Measurements from ENCODE around the gene SH3PXD2A. TPM values are rescaled to one million over a fixed set of nuclear protein-coding genes. Genes with fewer than 3 reads are reported as not detected.
"Not testable (repeated sequence)": the region's sequence is repeated elsewhere in the genome, so short reads cannot be mapped to it uniquely, and the experiment has no call there.

SH3PXD2A gene
- total RNA-seq, 1 donor from 2014 or later = 67.3 TPM

DNA sequence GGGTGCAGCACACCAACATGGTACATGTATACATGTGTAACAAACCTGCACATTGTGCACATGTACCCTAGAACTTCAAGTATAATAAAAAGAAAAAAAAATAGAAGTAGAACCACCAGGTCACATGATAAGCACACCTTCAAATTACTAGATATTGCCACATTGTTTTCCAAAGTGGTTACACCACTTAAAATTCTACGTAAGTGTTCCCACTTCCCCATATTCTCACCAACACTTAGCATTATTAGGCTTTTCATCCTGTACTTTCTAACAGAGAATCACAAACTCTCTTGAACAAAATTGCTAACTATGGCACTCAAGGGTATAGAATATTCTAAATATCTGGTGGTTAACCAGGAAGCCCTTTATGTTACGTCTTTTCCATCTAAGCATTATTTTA lies 22.6 kb downstream of the SH3PXD2A start:
- no peak for DNase-seq

DNA sequence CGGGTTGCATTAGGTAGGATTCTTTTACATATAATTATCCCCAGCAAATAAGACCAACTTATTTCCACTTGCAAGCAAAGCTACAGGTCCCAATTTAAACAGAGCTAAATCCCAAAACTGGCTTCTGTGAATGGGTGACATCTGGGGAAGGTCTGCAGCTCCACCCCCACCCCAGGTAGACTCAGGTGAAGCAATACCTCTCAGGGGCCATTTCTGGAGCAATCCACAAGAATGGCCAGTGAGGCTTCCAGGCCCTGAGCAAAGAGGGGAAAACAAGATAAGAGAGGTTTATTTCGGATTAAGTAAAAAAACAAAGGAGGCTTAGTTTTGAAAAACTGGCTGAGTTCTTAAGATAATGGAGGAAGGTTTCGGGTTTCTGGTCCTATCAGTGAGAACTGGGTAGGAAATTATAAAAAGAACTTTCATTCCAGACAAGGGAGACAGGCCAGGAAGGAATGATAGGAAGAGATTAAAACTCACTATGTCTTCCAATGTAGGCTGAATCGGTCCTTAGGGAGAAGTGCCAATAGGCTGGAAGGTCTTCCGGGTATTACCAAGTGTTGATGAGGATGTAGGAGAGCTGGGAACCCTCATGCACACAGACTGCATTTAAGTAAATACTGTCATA lies 25.4 kb downstream of the SH3PXD2A start:
- no peak for DNase-seq

DNA sequence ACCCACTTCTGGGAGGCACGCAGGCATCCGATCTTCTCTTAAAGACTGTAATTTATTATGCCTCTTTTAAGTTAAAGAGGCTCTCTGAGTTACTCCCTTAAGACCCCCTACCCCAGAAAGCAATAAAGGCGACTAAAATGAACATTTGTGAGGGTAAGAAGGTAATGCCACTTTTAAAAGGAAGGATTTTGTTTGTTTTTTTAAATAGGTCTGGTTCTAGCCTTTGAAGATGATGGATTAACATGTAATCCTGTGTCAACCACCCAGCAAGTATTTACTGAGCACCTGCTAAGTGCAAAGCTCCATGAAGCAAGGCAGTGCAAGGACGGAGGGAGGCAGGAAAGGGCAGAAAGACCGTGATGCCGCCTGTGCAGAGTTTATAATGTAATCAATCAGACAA lies 26.1 kb downstream of the SH3PXD2A start:
- DNase-seq = no peak

DNA sequence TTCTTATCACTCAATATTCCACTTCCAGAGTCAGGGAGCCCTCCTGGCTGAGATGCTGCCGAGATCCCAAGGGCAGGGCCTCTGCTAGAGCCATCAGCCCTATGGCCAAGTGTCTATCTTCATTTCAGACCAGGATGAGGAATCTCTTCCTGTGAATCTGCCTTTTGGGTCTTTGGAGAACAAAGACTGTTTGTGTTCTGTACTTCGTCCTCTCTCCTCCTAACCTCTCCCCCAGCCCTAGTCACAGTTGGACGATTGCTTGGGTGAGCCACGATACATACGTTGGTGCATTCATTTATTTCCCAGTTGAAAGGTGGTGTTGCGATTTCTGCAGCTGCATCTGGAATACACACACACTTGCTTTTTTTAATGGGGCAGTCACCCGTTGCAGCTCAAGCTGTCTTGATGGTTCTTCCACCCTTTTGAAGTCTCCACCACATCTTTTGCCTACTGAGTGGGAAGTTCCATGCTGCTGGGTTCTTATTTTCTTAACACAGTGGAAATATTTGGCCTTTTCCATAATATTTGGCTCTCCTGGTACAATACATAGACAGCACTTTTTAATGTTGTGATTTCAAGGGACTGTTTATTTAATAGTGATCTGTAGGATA lies 26.7 kb downstream of the SH3PXD2A start:
- DNase-seq = no peak

DNA sequence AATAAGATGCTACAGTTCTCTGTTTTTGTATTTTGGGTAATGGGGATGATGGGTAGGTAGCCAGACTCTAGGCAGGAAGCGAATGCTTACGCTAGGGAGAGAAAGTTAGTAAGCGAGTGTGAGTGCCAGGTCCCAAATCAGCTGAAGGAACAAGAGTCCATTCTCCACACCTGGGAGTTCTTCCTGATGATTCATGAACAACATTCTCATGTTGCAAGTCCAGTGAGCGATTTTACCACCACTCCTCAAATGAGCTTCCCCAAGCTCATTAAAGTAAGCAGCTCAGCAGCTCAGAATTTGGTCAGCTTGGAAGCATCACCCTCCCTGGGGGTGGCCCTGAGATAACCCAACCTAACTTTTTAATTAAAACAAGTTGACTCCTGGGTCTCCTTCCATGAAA lies 27.3 kb downstream of the SH3PXD2A start:
- DNase-seq = no peak

DNA sequence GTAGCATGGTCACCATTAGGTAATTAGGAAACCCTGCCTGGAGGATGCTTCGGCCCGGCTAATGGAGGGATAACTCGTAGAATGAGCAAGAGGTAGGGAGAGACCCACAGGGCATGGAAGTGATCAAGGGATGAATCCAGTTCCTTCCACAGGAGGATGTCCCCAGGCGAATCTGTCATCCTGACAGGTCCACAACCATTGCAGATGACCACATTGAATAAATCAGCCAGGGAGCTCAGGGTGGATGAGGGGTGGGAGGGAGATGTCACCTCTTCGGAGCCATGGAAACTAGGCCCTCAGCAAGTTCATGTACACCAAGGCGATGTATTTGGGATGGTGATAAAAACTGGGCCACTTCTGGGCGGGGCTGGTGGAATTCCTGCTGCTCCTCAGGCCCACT lies 28.5 kb downstream of the SH3PXD2A start:
- DNase-seq = no peak

DNA sequence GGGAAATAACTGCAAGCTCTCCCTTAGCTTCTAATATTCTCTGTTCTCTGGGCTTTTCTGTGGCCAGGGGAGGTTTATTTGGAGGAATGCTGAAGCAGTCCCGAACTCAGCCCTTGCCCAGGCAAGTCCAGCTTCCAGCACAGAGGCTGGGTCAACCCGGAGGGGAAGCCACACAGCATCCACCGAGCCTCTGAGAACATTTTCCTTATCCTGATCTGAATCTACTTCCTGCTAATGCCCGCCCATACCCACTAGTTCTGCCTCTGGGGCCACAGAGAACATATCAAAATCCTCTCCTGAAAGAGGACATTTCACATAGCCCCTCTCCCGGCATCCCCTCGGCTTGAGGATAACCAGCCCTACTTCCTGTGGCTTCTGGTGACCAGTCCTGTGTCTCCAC lies 31.1 kb downstream of the SH3PXD2A start:
- DNase-seq = no peak

DNA sequence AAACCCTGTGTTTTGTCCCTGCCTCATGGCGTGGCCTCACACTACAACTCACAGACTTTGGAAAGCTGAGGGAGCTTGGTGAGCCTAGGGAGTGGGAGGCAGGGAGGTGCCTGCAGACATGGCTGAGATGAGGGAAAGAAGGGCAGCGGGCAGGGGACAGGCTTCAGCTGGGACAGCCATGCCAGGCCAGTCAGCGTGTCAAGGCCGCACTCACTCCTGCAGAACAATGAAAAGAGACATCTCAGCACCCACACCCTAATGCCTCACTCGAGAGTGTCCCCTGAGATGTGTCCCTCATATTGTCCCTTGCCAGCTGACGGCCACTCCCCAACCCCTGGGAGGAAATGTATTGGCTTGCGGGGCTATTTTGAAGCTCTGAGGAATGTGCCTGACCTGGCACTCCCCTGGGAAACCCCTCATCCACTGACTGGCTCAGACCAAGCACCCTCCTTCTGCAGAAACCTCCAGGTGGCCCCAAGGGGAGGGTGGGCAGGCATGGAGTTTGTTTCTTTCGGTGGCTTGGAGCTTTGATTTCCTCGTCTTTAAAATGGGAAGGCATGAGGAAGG lies 31.6 kb downstream of the SH3PXD2A start:
- DNase-seq = no peak

DNA sequence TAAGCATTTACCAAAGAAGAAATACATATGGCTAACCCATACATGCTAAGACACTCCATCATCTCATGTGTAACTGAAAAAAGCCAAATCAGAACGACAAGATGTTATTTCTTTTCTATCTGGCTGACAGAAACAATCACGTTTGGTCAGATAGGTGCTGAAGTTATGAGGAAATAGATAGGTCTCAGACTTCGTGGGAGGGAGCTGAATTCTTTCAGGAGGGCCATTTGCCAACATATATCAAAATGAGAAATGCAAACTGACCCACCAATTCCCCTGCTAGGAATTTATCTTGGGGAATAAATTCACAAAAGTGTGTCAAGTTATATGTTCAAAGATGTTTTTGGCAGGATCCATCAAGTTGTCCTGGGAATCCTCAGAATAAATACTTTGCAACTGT lies 32.6 kb downstream of the SH3PXD2A start:
- DNase-seq = no peak

DNA sequence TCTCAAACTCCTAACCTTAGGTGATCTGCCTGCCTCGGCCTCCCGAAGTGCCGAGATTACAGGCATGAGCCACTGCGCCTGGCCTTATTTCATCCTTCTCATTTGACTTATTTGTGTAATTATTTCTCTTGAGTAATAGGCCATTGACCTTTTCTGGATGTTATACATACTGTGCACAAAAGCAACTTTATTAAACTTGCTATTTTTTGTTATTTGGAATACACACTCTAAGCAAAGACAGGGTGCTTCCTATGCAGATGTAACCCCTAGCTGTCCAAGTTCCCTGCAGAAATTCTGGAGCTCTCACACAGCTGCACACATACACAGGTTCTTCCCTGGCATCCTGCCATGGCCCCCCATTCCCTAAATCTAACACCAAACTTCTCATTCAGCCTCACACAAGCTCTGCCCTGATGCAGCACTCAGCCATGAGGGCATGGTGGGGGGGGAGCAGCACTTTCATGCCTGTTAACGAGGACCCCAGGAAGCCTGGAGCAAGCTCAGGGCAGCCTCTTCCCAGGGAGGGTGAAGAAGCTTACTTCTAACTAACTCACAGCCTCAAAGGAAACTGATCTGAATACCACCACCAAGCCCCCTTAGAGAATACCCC lies 33.2 kb downstream of the SH3PXD2A start:
- DNase-seq = no peak

DNA sequence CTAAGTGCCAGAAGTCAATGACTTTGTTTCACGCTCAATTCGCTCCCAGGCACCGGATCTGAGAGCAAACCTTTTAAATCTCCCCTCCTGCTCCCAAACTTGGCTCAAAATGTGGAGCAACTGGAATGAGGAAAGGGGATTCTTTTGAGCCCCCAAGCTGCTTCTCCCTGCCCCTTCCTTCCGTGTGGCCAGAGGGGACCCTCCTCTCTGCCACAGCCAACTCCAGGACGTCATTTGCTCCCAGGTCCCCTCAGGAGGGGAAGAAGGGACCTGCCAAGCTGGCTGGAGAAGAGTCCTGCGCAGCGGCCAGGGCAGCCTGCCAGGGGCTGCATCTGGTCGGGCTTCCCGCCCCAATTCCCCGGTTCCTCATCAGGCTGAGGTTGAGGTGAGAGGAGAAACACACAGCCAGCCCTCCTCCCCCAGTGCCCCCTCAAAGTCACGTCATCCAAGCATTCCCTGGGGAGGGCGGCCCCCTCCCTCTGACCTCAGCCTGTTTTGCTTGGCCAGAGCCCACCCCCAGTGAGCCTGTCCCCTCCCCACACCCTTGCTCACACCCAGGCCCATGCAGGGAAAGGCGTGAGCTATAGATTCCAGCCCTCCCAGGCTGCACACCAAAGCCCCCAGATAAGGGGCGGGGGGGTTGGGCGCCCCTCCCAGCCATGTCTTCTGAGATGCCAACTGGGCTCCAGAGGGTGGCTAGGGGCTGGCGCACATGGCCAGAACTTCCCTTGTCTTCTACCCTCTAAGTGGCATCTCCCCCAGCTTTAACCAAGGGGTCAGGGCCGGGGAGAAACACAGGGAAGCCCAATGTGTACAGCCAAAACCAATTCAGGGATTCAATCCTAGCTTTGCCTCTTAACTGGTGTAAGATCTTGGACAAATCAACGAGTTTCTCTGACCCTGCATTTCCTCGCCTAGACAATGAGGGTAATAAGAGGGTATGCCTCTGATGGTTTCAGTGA lies 35.0 kb downstream of the SH3PXD2A start:
- DNase-seq = peak; percentile 94

DNA sequence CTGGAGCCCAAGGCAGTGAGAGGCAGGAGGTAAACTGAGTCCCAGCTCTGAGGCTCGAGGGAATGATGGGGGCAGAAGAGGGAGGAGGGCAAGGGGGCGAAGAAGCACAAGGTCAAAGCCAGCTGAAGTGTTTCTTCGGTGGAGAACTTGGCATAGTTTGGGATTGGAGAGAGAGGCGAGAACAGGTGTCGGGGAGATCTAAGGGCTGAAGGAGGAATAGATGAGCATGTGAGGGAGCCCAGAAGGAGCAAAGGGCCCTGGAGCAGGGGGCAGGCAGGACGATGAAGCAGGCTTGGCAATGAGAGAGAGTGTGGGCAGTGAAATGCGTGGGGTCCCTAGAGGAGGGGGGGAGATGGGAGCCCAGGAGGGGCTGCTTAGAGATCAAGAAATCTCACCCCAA lies 35.9 kb downstream of the SH3PXD2A start:
- DNase-seq = peak; percentile 57

DNA sequence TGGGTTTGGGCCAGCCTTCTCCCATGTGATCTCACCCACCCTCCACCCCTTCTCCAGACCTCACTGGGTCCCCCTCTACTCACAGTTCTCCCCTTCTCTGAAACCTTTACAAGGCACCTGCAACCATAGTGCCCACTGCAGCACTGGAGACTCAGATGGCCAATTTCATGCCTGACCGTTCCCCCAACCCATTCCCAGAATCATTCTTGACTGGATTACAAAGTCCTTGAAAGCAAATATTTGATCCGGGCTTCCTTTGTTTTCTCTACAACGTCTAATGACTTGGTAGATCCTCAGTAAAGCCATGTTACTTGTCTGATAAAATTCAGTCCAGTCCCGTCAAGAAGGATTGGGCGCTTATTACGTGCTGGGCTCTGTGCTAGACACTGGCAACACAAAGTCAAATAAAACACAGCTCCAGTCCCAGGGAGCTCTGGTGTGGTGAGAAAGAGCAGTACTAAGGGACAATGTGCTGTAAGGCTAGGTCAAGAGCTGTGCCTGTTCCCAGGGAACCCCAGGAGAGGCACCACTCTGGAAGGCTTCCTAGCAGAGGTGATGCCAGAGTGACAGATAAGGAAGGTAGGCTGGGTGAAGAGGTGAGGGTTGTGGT lies 36.5 kb downstream of the SH3PXD2A start:
- DNase-seq = no peak

DNA sequence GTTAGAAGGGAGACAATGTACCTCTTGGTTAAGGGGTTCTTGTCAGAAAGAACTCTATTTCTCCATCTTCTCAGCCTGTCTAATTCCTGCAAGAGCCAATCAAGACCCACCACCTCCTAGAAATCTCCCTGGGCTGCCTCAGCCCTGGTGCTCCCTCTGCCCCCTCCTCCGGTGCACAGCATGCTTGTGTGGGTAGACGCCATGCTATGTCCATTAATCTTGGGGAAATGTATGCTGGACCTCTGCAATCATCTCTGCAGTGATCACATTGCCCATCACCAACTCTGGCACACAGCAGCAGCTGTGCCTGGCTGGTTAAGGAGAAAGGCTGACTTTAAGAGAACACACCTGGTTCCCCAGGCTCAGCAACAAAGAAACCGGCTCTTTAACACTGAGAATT lies 37.3 kb downstream of the SH3PXD2A start:
- no peak for DNase-seq

DNA sequence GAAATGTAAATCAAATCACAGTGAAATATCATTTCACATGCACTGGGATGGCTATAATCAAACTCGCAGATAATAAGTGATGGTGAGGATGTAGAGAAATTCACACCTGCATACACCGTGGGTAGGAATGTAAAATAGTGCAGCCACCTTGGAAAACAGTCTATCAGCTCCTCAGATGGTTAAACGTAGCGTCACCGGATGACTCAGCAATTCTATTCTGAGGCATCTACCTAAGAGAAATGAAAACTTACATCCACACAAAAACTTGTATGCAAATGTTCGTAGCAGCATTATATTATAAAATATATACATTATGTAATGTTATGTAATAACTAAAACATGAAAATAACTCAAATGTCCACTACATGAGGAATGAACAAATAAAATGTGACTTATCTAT lies 38.9 kb downstream of the SH3PXD2A start:
- DNase-seq = no peak

DNA sequence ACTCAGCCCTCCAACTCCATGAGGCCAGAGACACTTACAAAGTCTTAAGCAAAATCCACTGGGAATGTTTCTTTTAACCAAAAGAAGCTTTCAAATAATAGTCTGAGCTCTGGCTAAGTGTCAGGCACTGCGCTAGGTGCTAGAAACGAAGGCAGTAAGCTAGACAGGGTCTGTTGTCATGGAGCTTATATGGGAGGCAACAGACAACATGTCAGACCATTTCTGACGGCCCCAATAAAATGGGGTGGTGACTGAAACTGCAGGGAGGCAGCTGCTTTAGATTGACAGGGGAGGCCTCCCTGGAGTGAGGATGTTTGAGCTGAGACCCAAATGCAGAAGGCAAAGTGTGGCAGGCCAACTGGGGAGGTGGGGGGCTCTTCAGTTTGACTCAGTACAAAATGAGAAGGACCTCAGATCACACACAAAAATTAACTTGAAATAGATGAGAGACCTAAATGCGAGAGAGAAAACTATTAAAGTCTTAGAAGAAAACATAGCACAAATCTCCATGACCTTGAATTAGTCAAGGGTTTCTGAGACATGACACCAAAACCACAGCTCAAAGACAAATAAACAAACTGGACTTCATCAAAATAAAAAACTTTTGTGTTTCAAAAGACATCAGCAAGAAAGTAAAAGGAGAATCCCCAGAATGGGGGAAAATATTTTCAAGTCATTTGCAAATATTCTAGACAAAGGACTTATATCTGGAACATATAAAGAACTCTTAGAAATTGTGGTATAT lies 40.6 kb downstream of the SH3PXD2A start:
- DNase-seq = peak; percentile 42

DNA sequence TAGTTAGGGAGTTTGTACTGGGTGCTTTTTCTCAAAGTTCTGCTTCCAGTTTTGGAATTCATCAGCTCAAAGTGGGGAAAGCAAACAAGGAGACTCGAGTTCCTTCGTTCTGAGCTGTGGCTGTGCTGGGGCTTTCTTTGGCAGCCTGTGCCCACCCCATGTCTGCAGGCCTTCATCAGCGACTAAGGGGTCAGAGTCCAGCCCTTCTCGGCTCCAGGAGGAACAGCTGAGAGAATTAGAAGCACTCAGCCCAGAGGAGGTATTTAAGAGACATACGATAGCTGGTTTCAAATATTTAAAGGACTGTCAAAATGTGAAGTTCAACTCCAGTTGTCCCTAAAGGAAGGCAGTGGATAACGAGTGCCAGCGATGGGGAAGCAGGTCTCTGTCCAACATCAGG lies 41.3 kb downstream of the SH3PXD2A start:
- peak; percentile 64 for DNase-seq

DNA sequence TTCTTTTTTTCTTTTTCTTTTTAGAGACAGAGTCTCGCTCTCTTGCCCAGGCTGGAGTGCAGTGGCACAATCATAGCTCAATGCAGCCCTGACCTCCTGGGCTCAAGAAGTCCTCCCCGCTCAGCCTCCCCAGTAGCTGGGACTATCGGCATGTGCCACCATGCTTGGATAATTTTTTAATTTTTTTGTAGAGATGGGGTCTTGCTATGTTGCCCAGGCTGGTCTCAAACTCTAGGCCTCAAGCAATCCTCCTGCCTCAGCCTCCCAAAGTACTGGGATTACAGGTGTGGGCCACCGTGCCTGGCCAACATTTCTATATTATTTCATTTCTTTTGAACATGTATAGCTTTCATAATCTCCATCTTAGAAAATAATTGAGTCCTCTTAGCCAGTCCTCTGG lies 42.1 kb downstream of the SH3PXD2A start:
- not testable (repeated sequence) for DNase-seq

DNA sequence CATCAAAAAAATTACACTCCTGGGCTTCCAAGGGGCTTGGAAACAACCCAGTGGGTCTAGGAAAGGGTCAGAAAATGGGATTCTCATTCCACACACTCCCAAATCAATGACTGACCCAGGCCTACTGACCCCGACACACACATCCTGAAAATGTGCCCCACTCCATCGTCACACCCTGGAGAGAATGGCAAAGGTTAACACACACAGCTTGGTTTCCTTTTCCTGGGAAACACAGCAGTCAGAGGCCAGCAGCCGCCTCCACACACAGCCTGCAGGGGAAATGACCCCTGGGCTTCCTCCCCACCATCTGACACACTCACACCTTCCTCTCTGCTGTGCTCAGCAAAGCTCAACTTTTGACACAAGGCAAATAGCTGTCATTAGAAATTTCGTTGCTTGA lies 42.9 kb downstream of the SH3PXD2A start:
- no peak for DNase-seq

DNA sequence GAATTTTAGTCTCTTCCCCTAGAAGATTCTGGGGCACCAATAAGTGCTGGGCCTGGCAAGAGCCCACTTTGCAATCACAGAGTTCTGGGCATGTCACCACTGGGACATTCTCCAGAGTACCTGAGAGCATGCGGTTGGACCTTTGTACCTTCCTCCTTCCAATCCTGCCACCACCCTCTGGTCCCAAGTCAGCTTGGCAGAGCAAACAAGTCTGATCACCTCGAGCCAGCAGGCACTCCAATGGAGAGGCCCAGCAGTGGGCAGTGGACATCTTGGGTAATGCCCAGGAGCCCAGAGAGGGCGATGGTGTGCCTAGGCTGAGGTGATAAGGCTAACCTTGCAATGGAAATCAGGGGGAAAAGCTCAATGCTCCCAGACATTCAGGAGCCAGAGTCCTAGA lies 43.4 kb downstream of the SH3PXD2A start:
- no peak for DNase-seq

DNA sequence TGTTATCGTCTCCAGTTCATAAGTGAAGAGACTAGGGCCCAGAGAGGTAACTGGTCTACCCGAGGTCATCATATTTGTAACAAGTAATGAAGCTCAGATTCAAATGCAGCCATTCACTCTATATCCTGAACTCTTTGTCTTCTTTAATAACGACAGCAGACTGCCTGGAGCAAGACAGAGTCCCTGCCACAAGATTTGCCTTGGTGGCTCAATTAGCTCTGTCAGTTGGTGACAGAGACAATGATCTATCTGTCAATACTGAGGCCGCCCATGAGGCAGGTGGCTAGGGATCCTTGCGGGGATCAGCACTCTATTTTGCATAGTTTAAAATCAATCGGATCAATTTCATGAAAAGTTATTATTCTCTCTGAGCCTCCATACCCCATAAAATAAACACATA lies 43.9 kb downstream of the SH3PXD2A start:
- no peak for DNase-seq
